ENCODE measurements around the gene WDR64. TPM values are rescaled to one million over a fixed set of nuclear protein-coding genes. Genes with fewer than 3 reads are reported as not detected.

The WDR64 gene
- total RNA-seq, 1 donor from 2014 or later: 0.80 TPM

DNA sequence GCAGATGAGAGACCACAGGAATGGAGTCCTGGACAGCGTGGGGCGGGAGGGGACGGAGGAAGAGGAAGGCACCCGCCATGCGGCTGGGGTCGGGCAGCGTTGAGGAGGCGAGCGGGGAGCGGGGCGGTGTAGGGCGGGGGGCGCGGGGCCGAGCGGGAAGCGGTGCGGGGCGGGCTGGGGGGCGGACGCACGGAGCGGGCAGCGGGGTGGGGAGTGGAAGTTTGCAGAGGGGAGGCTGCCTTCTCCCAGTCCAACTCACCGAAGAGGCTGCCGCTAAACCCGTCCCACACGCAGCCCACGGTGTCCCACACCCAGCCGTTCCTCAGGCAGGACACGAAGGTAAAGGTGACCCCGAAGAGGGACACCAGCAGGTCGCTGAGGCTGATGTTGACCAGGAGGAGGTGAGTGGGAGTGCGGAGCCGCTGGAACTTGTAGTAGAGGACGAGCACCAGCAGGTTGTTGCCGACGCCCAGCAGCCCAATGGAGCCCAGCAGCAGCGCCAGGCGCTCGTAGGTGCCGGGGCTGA lies 12.4 kb upstream of the WDR64 start:
- DNase-seq (ENCODE audit: low spot score): peak; percentile 33
- Mint-ChIP-seq H3K4me1 (ENCODE audit: unreplicated experiment) (peaks cover 26% of the 10 kb centered on the region), H3K4me3 (ENCODE audit: unreplicated experiment) (peak overlapping the region; percentile 91), H3K36me3 (ENCODE audit: low read depth, unreplicated experiment) (peaks cover 7% of the 10 kb centered on the region), H3K27me3 (ENCODE audit: unreplicated experiment) (peaks cover 2% of the 10 kb centered on the region), H3K27ac (ENCODE audit: unreplicated experiment) (no peak overlapping the region), H3K9me3 (ENCODE audit: unreplicated experiment) (no peaks in the 10 kb centered on the region)
- TF ChIP-seq, protein P1, sequence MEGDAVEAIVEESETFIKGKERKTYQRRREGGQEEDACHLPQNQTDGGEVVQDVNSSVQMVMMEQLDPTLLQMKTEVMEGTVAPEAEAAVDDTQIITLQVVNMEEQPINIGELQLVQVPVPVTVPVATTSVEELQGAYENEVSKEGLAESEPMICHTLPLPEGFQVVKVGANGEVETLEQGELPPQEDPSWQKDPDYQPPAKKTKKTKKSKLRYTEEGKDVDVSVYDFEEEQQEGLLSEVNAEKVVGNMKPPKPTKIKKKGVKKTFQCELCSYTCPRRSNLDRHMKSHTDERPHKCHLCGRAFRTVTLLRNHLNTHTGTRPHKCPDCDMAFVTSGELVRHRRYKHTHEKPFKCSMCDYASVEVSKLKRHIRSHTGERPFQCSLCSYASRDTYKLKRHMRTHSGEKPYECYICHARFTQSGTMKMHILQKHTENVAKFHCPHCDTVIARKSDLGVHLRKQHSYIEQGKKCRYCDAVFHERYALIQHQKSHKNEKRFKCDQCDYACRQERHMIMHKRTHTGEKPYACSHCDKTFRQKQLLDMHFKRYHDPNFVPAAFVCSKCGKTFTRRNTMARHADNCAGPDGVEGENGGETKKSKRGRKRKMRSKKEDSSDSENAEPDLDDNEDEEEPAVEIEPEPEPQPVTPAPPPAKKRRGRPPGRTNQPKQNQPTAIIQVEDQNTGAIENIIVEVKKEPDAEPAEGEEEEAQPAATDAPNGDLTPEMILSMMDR (IDR thresholded peaks at IDR 0.05; ENCODE audit: unreplicated experiment): no peak

DNA sequence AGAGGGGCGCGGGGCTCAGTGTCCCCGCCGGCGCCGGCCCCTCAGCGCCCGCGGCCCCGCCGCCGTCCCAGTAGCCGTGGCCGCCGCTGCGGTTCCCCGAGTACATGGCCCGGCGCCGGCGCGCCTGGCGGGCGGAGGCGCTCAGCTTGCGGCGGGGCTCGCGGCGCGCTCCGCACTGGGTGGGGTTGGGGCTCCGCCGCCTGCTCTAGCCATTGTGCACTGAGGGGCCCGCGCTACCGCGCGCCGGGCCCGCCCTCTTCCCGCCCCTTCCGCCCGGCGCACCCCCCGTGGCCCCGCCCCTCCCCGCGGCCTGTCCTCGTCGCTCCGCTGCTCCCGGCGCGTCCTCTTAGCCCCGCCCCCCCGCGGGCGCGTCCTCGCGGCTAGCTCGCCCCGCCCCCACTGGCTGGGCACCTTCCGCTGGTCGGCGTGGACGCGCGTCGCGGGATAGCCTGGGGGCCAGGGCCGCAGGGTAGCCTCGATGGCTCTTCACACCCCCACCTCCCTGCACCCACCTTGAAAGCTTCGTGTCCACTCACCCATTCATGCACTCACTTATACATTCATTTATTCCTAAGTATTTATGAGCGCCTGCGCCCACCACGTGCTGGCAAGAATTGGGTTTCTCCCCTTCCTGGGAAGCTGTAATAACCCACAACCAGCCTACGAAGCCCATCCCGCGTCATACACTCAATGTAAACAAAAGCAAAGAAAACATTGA lies 11.8 kb upstream of the WDR64 start, which contains the start of the genes CHML and OPN3:
CHML (minus strand) TSS at position 221 of the 718 bp plus-strand sequence. CDS start 4,603 bp downstream, outside the sequence.
OPN3 (minus strand) TSS at position 221 of the 718 bp plus-strand sequence; CDS start at position 106, 115 bp downstream.
- DNase-seq (ENCODE audit: low spot score): peak; percentile 96
- peaks cover 24% of the 10 kb centered on the region for H3K4me1 Mint-ChIP-seq (ENCODE audit: unreplicated experiment)
- H3K27ac Mint-ChIP-seq (ENCODE audit: unreplicated experiment): peak within 1 kb of the TSS; percentile 74
- no peaks in the 10 kb centered on the region for H3K9me3 Mint-ChIP-seq (ENCODE audit: unreplicated experiment)
- TF ChIP-seq, protein P1 (IDR thresholded peaks at IDR 0.05; ENCODE audit: unreplicated experiment): no peak
- H3K4me3 Mint-ChIP-seq (ENCODE audit: unreplicated experiment): peak within 1 kb of the TSS; percentile 91
- peaks cover 3% of the 10 kb centered on the region for H3K36me3 Mint-ChIP-seq (ENCODE audit: low read depth, unreplicated experiment)
- peaks cover 2% of the 10 kb centered on the region for H3K27me3 Mint-ChIP-seq (ENCODE audit: unreplicated experiment)

DNA sequence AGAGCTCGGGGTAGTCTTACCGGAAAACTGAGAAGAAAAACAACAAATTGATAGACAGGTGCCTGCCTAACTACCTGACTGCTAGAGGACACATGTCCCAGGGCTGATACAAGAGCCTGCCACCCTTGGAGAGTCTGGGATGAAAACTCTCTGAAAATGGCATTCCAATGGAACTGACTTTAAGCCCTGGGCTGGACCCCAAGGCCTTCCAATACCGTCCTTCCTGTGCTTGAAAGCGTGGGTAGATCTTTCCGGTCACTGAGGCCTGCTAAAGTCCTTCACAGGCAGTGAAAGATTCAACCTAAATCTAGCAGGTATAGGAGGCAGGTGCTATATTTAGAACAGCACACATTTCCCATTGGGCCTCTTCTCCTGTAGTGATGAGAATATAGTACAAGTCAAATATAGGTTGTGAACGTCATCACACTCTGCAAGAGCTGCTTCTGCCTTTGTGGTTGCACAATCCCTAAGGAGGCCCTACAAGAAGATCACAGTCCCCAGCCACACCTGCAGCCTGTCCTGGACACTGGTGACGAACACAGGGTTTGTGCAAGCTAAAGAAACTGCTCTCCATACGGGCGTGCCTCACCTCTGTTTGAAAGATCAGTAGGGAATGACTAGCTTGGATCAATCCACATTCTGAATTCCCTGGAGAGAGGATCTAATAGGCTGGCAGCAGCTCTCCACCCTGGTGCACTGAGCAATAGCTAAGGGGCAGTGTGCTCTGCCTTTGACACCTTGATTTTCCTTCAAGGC lies 11.0 kb upstream of the WDR64 start:
- Mint-ChIP-seq H3K36me3 (ENCODE audit: low read depth, unreplicated experiment) (no peaks in the 10 kb centered on the region), H3K4me1 (ENCODE audit: unreplicated experiment) (peaks cover 24% of the 10 kb centered on the region), H3K4me3 (ENCODE audit: unreplicated experiment) (peak overlapping the region; percentile 80), H3K27me3 (ENCODE audit: unreplicated experiment) (peaks cover 3% of the 10 kb centered on the region), H3K9me3 (ENCODE audit: unreplicated experiment) (no peaks in the 10 kb centered on the region), H3K27ac (ENCODE audit: unreplicated experiment) (peak overlapping the region; percentile 74)
- DNase-seq (ENCODE audit: low spot score): no peak
- TF ChIP-seq, protein P1 (IDR thresholded peaks at IDR 0.05; ENCODE audit: unreplicated experiment): no peak

DNA sequence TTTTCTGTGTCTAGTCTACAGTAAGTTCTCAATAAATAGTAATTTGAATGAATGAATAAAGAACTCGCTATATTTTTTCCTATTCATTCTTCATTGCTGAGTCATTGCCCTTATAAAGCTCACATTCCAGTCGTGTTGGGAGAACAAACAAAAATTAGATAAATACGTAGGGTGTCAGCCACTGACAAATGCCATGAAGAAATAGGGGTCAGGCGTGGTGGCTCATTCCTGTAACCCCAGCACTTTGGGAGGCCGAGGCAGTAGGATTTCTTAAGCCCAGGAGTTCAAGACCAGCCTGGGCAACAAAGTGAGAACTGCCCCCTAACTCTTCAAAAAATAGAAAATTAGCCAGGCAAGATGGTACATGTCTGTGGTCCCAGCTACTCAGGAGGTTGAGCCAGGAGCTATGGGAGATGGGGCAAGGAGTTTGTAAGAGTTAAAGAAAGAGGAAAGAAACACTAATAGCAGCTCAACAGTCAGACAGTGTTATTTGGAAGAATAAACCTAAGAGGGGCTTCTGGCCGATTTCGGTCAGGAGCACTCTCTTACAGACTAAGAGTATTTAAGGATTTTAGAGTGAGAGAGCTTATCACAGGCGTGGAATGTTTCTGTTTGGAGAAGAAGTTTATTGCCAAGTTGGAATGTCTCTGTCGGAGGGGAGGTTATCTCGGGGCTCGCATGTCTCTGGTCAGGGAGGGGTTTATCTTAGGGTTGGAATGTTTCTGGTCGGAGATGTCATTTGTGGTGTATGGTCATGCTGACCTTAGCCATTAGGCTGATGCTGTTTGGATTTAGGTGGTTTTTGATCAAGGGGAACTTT lies 10.1 kb upstream of the WDR64 start:
- H3K27ac Mint-ChIP-seq (ENCODE audit: unreplicated experiment): no peak overlapping the region
- no peaks in the 10 kb centered on the region for H3K9me3 Mint-ChIP-seq (ENCODE audit: unreplicated experiment)
- H3K4me3 Mint-ChIP-seq (ENCODE audit: unreplicated experiment): peak overlapping the region; percentile 2
- DNase-seq (ENCODE audit: low spot score): no peak
- peaks cover 19% of the 10 kb centered on the region for H3K4me1 Mint-ChIP-seq (ENCODE audit: unreplicated experiment)
- TF ChIP-seq, protein P1 (IDR thresholded peaks at IDR 0.05; ENCODE audit: unreplicated experiment): no peak
- peaks cover 4% of the 10 kb centered on the region for H3K27me3 Mint-ChIP-seq (ENCODE audit: unreplicated experiment)
- no peaks in the 10 kb centered on the region for H3K36me3 Mint-ChIP-seq (ENCODE audit: low read depth, unreplicated experiment)

Data from endothelial cell (in vitro differentiated cells).